NCI-H748 (cell line): ENCODE data around the gene CHAC1.
"Not testable (repeated sequence)": the region's sequence is repeated elsewhere in the genome, so short reads cannot be mapped to it uniquely, and the experiment has no call there.

Source experiments
- DNase-seq: peaks from one replicate; lab custom pipeline; 2025; ENCODE audit not compliant: unreplicated experiment; lab: John Stamatoyannopoulos, UW

Gene CHAC1

DNA sequence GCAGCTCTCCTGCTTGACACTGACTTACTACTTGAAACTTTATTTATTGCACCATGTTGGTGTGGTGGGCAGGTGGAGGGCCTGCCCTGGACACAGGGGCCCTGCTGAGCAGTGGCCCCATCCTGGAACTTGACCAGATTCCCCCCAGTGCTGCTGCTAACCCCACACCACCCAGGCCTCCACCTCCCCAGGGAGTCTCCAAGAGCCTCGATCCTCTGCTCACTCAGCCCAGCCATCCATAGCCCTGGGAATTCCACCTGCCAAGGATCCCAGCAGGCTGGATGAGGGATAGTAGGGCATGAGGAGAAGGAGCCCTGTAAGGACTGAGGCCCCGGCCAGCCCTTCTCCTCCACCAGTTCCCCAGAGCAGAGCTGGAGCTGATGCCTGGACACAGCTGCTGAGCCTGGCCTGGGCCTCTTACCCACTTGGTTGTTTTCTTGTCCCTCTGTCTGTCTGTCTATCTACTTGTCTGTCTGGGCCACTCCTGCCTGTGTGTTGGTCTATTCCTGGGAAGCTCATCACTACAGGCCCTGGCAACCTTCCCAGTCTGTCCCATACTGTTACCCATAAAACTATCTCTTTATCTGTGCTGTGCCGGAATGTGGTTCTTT, 2.8 kb downstream of the CHAC1 start:
- DNase-seq, result no peak

DNA sequence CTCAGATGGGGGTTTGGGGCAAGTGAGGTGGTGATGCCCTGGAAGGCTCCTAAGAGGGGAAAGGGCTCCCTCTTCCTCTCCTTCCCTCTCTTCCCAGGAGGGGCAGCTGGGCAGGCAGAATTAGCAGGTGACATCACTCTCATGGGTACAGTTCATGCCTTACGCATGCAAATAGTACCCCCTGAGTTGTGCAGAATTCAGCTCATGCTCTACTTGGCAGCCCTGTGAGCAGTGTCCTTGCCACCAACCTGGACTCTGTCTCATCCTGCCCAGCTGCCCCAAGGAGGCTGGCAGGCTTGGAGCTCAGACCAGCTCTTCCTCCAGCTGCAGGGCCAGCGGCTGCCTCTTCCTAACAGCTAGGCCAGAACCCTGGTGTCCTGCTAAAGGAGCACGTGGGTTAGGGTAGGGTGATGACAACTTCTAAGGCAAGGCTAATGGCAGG, 3.3 kb downstream of the CHAC1 start:
- DNase-seq, result no peak

DNA sequence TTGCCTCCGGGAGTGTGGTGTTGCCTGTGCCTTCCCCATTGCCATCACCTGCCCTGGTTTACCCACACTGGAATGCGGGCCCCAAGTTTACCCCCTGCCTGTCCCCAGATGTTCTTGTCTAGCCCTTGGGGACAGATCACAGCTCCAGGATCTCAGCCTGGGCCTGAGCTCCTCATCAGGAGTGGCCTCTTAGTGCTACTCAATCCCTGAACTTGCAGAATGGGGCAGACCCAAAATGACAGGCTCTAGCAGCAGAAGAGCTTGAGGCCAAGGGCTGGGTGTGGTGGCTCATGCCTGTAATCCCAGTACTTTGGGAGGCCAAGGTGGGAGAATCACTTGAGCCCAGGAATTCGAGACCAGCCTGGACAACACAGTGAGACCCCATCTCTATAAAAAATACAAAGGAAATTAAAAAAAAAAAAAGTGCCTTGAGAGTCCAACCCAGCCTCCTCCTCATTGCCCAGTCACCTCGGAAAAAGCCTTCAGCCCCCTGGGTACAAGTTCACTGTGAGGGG, 3.8 kb downstream of the CHAC1 start:
- no peak for DNase-seq

DNA sequence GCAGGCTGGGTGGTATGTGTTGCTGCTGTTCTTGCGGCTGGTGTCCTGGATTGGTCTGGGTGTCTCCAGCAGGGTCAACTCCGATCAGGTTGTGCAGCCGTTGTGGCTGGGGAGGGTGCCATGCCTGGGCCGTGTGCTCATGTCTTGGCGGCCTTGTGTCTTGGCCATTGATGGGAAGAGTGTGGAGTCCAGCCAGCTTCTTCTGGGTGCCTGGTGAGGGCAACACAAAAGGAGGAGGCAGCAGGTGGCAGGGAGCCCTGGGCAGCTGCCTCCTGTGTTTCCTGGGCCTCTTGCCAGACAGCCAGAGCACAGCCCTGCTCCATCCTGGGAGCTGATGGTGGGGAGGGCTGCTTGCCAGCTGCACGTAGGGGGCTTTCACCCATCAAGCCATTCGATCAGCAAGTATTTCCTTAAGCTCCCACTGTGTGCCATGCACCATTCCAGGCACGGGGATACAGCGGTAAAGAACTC, 4.3 kb downstream of the CHAC1 start:
- no peak for DNase-seq

DNA sequence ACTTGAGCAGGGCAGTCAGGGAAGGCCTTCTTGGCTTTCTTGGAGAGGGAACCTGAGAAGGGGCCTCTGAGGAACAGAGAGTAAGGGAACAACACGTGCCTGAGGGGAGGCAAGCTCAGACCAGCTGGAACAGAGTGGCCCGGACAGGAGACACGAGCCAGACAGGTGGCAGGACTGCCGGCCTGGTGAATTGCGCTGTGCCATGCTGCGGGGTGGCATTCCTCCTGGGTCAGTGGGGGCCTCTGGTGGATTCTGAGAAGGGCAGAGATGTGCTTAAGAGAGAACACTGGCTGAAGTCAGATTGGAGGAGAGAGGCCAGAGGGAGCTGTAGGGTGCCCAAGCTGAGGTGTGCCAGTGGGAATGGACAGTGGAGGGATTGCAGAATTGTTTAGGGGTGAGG, 4.9 kb downstream of the CHAC1 start:
- no peak for DNase-seq

DNA sequence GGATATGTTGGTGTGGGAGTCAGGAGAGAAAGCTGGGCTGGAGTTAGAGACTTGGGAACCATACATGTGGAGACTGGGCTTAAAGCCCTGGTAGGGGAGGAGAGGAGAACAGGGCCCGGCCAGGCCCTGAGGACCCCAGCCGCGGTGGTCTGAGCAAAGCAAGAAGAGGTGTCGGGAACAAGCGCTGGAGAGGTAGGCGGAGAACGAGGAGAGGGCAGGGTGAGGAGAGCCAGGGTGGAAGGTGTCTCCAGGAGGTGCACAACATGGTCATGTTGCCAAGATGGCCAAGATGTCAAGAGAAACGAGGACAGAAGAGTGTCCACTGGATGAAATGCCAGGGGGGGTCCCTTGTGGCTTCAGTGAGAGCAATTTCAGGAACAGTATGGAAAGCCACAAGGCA, 5.5 kb downstream of the CHAC1 start:
- DNase-seq, result no peak

DNA sequence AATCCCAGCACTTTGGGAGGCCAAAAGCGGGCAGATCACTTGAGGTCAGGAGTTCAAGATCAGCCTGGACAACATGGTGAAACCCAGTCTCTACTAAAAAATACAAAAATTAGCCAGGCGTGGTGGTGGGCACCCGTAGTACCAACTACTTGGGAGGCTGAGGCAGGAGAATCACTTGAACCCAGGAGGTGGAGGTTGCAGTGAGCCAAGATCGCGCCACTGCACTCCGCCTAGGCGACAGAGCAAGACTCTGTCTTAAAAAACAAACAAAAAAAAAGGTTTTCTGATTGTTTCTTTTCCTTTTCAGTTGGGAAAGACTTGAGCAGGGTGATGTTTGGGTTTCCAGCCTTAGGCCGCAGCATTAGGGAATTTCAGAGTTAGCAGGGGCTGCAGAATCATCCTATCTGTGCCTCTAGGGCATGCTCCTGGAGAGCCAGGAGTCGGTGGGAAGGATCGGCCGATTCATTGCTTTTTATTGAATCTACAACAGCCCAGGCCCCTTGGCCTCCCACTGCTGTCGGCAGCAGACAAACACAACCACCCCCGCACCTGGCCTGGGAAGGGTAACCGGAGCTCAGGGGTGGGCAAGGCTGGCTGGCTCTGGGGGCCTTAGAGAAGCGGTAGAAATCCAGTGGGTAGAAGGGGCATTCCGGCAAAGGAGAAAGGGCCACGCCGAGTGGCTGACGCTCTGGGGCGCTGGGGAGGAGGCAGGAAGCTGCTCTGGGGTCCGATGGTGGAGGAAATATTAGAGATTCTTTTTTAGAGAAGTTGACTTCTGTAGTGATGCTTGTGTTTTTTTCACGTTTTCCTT, 6.3 kb downstream of the CHAC1 start:
- no peak for DNase-seq

DNA sequence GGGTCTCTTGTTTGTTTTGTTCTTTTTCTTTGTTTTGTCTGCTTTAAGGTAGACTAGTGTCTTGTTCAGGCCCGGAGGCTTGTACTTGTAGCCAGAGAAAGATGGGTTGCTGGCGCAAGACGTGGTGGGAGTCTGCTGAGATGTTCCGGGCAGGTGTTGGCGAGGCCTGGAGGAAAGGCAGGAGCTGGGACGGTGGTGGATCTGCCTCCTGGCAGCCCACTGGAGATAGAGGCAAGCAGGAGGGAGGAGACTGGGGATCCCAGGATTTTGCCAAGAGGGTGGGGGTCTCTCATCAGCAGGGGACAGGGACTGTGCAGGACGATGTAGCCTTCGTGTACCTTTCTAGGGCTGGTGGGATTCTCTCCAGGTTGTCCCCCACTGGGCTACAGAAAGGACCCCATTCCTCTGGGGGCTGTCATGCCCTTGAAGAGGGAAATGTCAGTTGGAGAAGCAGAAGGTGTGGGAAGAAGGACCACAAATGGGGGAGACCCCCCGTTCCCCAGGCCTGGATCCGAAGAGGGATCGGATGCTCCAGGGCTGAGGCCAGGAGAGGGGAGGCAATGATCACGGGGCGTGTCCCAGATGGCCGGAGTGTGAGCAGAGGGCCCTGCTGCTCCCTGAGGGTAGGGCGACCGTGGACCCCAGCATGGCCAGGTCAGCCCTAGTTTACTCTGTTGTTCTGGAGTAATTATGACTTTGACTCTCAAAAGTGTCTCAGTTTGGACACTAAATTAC, 7.0 kb downstream of the CHAC1 start:
- DNase-seq, result no peak

DNA sequence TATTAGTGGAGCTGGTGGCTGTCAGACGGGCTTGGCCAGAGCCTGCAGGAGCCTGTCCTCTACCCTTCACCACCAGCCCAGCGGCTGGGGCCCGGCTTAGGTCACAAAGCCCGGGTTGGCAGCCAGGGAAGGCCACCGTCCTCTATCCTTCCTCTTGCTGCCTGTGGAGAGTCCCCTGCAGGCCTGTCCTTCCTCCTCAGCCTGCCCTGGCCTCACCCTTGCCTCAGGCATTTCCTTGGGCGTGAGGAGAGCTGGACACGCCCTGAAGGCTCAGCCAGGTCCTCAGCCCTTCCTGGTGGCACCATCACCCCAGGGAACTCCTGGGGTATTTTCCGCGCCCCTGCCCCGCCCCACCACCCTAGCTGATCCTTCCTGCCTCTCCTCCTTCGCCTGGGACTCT, 7.7 kb downstream of the CHAC1 start:
- no peak for DNase-seq

DNA sequence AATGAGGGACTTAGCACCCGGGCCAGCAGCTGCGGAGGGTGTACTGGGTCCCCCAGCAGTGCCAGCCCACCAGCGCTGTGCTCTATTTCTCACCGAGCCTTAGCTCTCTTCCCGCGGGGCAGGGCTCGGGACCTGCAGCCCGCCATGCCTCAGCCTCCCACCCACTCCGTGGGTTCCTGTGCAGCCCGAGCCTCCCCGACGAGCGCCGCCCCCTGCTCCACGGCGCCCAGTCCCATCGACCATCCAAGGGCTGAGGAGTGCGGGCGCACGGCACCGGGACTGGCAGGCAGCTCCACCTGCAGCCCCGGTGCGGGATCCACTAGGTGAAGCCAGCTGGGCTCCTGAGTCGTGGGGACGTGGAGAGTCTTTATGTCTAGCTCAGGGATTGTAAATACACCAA, 8.5 kb downstream of the CHAC1 start:
- not testable (repeated sequence) for DNase-seq

DNA sequence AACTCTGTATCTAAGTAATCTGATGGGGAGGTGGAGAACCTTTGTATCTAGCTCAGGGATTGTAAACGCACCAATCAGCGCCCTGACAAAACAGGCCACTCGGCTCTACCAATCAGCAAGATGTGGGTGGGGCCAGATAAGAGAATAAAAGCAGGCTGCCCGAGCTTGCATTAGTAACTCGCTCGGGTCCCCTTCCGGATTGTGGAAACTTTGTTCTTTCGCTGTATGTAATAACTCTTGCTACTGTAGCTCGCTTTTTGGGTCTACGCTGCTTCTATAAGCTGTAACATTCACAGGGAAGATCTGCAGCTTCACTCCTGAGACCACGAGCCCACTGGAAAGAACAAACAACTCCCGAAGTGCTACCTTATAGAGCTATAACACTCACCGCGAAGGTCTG, 9.0 kb downstream of the CHAC1 start:
- not testable (repeated sequence) for DNase-seq

DNA sequence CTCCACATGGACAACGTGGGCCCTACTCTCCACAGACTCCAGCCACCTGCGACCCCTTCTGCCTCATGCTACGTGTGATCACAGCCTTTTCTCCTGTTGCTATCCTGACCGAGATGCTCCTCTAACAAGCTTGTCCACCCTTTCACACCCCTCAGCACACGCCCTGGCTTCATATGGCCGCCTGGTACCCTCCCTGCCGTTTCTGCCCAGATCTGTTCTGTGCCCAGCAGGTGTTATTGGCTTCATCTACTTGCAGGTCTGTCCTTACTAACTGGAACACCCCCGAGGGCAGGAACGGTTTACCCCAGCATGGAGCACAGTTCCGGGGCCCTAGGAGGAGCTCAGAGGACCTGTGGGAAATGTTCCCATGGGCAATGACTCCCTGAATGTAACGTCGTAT, 9.9 kb downstream of the CHAC1 start:
- DNase-seq, result no peak

DNA sequence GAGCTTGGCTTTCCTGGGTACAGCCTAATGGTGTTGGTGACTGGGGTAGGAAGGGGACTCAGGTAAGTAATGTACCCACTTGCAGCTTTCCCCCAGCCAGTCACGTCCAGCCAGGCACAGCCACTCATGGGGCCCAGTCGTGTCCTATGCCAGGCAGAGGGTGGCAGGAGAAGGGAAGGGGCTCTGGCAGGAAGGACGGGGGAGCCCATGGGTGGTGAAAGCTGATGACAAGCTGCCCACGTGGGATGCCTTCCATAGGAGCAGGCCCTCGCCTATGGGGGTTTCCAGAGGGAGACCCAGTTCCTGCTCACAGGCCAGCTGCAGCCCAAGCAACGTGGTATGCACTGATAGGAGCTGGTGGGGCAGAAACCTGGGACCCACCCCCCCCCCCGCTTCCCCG, 10.7 kb downstream of the CHAC1 start:
- DNase-seq, result no peak

DNA sequence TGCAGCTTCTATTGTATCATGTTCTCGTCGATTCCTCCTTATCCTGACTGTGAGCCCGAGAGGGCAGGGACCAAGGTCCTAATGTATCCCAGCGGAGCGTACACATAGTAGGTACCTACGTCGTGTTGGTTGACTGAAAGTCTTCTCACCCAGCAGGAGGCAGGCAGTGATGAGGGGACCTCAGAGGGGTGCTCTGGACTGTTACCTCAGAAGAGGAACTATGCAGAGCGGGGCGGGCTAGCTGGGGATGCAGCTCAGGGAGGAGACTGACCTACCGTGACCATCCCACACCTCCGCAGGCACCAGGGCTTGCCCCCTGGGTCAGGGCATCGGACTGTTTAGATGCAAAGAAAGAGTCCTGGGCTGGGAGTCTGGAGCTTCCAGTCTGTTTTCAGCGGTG, 11.4 kb downstream of the CHAC1 start:
- no peak for DNase-seq

DNA sequence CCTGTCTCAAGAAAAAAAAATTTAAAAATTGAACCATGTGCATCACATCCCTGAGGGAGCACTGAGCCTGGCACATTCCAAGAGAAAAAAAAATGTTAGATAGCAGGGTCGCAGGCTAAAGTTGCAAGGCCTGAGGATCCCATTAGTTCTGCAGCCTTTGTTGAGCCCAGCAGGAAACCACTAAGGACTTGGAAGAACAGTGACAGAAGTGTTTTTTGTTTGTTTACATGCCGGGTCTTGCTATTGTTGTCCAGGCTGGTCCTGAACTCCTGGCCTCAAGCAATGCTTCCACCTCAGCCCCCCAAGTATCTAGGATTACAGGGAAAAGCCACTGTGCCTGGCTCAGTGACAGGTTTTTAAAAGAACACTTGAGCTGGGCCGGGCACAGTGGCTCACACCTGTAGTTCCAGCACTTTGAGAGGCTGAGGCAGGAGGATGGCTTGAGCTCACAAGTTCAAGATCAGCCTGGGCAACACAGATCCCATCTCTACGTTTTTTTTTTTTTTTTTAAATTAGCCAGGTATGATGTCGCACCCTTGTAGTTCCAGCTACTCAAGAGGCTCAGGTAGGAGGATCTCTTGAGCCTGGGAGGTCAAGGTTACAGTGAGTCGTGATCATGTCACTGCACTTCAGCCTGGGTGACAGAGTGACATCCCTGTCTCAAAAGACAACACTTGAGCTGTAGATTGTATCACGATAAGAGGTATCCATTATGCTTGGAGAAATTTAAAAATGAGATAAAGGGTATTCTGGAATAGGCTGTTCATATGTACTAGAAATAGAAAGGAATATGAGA, 15.2 kb downstream of the CHAC1 start:
- DNase-seq, result no peak

DNA sequence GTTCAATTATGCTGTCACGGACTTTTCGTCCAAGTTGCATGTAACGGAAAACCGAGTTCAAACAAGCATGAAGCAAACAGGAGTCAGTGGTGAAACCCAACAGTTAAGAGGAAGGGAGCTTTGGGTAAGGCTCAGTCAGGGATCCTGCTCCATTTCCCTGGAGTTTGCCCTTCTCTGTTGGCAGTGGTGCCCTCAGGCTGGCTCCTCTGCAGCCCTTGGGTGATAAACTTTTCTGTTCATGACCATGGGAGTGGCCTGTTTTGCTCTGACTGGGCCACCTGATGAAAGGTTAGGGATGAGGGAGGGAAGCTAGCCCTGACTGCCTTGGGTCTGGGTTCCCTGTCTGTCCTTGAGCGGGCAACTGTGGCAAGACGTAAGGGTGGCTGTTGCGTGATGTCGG, 16.1 kb downstream of the CHAC1 start:
- DNase-seq, result no peak

DNA sequence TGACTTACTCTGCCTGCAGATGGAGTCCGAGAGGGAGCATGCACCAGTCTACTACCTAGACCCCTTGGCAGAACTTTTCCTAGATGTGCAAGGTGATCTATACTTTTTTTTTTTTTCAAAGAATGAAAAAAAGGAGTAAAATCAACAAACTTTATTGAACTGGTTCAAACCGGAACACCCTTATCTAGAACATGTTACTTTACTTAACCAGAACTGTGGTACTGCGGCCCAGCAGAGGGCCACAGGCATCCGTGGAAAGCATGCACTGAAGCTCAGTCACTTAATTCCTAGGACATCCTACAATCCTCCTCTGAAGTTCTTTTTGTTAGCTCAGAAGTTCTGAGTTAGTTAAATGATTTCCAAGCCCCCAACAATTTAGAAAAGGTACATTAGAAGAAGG, 21.6 kb downstream of the CHAC1 start:
- no peak for DNase-seq

DNA sequence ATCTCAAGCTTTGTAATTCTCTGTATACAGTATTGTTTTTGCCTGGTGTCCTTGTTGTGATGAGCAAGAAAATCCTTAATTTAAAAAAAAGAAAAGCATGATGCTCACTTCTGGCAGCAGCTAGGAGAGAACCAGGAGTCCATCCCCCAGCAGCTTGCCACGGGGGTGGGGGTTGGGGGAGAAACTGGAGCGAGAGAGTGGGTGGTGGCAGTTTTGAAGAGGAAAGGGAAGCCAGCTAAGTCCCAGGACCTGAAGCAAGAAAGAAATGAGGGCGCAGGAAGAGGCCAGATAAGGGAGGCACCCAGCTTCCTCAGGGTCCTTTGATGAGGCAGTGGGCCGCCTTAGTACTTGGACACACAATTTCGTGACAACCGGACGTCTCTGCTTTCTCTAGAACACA, 23.5 kb downstream of the CHAC1 start:
- DNase-seq, result no peak

DNA sequence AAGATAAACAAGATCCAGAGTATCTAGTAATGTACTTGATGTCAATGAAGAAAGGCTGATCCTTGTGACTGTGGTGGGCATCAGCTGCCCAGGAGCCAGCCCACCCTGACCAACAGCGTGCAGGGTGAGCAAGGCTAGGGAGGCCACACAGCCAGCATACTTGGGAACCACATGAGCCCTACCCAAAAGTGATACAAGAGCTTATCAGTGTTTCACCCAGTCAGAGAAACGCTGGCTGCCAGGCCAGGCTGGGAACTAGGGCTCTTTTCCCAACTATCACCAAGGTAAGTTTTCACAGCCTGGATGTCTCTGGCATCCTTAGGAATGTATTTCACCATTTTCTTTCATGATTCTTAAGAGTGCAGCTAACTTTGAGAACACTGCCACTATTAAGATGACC, 24.9 kb downstream of the CHAC1 start:
- no peak for DNase-seq

DNA sequence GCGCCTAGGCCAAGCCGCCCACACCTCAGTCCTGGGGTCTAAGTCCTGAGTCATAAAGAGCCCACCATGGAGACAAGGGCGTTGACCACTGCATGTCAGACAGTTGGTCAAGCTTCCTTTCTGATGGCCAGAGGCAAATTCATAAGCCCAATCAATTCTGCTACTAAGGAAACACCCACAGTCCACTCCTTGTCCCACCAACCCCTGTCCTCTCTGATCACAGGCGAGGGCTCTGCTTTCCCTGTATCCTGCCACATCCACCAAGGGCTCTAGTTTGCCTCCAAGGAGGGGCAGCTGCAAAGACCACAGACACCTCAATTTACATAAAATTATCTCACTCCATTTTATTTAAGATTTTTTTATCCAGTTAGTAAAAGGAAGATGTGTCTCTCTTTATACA, 25.3 kb downstream of the CHAC1 start:
- DNase-seq, result no peak

DNA sequence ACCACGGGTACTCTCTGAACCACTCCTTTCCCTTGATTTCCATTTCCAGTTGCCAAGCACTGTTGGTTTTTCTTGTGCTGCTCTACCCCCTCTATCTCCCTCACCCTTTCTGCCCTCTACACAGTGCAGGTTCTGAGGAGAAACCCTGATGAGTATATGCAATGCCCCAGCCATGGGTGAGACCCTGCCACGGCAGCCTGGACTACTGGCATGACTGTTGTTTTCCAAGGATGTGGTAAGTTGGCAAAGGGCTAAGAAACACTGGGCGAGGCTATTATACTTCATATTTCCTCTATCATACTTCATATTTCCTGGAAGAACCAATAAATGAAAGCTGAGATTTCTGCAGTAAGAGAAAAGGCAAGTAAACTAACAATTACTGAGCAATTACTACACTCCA, 27.9 kb downstream of the CHAC1 start:
- DNase-seq, result no peak
